ENCODE data around the gene COA5.
A peak's percentile ranks its signal among the peaks of the same experiment; 100 is the strongest.
"Not testable (repeated sequence)": the region's sequence is repeated elsewhere in the genome, so short reads cannot be mapped to it uniquely, and the experiment has no call there.

COA5 gene

GRCh38 chr2:98605076-98605475, 3.2 kb downstream of the COA5 start:
- no peak for DNase-seq

DNA sequence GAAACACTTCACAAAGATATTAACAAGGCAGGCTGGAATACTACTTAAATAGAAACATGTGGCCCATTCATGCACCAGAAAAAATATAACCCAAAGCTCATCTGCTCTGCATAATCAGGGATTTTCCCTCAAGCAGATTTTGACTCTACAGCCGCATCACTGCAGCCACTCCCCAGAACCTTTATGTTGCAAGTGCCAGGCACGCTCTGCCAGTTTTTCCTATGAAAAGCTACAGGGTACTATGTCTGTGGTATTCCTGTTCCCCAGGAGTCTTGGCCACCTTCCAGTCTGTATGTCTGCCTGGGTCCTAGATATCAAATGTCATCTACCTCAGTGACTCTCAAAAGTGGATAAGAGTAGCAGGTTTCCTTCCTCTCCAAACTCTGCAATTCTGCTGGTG, 3.8 kb downstream of the COA5 start:
- no peak for DNase-seq

- peak; percentile 4 for DNase-seq
These were observed 6.7 kb downstream of the COA5 start for GRCh38 chr2:98601532-98602132.

DNA sequence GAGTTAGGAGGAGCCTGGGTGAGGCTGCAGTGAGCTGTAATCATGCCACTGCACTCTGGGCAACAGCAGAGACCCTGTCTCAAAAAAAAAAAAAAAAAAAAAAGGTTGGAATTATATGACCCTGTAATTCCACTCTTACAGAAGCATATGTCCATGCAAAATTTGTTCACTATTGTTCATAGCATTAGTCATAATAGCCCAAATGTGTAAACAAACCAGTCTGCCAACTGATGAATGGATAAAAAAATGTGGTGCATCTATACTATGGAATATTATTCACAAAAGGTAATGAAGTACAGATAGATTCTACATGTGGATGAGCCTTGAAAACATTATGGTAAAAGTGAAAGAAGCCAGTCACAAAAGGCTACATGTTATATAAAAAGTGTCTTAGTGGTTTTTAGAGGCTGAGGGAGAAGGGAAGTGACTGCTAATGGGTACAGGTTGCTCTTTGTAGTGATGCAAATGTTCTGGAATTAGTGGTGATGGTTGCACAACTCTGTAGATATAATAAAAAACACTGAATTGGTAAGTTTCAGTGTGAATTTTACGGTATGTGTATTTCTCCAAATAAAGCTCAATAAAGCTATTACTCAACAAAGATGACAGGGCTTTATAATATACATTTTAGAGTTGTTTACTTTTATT, 9.4 kb downstream of the COA5 start:
- DNase-seq: no peak

DNA sequence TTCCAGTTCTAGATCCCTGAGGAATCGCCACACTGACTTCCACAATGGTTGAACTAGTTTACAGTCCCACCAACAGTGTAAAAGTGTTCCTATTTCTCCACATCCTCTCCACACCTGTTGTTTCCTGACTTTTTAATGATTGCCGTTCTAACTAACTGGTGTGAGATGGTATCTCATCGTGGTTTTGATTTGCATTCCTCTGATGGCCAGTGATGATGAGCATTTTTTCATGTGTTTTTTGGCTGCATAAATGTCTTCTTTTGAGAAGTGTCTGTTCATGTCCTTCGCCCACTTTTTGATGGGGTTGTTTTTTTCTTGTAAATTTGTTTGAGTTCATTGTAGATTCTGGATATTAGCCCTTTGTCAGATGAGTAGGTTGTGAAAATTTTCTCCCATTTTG, 13.6 kb downstream of the COA5 start:
- DNase-seq: not testable (repeated sequence)

DNA sequence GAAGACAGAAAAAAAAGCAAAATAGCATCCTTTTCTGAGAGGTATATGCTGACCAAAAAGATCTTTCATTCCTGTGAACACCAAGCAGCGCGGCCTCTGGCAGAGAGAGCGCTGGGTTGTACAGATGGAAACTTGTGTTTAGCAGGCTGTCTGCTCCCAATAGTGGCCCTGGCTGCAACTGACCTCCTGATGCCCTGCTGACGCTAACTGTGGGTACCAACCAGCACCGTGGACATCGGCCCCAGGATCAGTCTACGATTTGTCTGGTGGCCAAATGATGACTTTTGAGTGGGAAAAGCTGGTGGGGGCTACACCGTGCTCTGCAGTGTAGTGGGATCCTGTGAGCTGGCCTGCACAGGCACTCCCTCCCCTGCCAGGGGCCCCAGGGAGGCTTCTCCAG, 15.7 kb downstream of the COA5 start:
- no peak for DNase-seq

DNA sequence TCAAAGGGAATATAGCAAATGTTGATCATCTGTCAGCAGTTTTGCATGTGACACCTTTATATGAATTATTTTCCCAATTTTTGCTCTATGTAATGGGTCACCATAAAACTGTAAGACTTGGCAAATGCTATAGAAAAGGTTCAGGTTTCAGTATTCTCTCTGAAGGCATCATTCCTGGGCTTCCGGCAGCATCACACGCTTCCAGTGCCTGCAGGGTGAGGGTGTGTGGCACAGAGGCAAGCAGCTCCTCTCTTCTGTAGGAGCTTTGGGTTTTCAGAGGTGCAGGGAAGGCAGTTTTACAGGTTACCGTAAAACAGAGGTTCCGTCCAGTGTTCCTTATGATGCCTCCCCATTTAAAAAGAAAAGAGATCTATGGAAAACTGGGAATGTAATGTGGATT, 18.8 kb downstream of the COA5 start:
- DNase-seq: no peak

DNA sequence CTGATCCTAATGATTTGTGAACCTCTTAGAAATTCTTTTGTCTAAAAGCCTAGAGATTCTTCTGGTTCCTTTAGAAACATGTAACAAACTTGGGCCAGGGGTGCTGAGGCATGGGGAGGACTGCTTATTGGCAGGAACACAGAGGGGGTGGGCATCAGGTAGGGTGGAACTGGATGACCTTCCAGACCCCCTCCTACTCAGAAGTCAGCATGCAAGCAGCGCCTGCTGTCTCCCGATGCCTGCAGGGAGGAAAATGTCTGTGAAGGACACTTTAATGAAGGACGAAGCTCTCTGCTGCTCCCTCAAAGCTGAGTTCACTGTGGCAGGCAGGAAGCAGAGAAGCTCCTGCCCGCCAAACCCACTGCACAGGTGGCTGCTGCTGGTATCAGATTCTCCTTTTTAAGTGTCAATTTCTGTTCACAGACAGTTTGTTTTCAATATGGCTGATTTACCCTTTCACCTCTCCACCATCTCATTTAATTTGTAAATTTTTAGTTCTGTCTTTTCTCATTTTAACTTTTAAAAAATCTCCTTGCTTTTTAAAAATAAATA, 19.4 kb downstream of the COA5 start:
- DNase-seq: no peak

DNA sequence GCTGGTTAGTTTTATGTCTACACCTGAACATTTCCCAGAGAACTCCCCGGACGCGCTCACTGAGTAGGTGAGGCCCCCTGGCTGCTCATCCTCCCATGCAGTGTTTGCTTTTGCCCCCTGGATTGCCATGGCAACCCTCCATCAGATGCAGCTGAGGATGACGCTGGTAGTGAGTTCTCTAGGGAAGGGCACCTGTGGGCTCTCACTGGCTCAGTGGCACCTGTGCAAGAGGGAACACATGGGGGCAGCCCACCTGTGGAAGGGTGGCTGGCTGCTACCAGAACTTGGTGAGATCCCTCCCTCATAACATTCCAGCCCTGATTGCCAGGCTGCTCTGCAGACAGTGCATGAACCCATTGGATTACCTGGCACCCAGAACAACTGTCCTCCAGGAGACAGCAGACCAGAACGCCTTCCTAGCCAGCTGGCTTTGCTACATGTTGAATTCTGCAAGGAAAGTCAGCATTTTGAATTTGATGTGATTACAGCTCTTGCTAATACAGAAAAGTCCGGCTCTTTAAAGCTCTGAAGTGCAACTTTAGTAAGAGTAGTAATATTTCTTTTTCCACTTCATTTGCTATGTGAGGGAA, 21.7 kb downstream of the COA5 start:
- no peak for DNase-seq

GRCh38 chr2:98585386-98585785, 22.9 kb downstream of the COA5 start:
- no peak for DNase-seq

DNA sequence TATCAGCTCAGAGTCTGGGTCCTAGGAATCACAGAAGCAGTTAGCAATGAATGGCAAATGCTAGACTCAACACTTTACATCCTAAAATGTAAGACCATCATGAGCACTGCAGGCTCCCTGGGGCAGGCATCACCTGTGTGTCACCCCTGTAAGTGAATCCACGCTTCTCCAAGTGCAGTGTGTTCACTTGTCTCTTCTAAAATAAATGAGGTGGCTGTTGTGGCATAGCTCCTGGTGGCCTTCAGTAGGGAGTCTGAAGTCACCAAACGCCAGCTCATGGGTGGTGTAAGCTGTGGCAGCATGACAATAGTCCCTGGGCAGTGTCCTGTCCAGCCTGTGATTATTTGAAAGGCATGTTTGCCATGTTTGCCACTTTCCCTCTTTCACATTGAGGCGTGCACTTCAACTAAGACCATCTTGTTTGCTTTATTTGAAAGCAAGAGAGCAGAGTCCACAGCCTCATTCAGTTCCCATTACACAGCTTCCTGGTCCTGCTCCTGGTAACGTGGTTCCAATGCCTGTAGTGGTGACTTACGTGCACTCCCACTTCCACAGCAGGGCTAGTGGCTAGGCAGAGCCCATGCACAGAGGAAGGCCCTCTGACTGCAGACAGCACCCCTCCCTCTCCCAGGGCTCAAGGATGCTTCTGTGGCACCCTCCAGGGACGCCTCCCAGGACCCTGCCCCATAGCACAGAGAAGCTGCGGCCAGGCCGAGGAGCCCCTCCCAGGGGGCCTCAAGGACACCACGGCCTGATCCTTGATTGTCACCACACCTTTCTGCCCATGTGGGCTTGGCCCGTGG, 24.3 kb downstream of the COA5 start:
- no peak for DNase-seq

DNA sequence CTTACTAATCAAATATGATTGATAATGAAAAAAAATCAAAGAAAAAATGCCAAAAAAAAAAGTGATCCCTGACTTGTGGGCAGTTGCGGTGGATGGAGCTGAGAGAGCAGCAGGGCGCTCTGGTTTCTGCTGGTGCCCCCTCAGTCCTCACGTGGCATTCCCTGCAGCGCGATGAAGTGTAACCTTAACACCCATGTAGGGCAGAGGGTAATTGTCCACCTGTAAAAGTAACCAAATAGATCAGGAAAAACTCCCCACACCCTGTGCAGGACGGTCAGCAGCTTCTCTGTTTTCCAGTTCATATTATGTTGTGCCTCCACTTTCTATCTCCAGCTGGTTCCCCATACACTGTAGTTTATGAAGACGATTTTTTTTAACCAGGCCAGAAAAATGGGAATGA, 25.0 kb downstream of the COA5 start:
- DNase-seq: no peak

DNA sequence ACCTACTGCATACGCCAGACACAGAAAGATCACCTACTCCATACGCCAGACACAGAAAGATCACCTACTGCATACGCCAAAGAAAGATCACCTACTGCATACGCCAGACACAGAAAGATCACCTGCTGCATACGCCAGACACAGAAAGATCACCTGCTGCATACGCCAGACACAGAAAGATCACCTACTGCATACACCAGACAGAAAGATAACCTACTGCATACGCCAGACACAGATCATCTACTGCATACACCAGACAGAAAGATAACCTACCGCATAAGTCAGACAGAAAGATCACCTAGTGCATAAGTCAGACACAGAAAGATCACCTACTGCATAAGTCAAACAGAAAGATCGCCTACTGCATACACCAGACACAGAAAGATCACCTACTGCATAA, 25.8 kb downstream of the COA5 start:
- no peak for DNase-seq

DNA sequence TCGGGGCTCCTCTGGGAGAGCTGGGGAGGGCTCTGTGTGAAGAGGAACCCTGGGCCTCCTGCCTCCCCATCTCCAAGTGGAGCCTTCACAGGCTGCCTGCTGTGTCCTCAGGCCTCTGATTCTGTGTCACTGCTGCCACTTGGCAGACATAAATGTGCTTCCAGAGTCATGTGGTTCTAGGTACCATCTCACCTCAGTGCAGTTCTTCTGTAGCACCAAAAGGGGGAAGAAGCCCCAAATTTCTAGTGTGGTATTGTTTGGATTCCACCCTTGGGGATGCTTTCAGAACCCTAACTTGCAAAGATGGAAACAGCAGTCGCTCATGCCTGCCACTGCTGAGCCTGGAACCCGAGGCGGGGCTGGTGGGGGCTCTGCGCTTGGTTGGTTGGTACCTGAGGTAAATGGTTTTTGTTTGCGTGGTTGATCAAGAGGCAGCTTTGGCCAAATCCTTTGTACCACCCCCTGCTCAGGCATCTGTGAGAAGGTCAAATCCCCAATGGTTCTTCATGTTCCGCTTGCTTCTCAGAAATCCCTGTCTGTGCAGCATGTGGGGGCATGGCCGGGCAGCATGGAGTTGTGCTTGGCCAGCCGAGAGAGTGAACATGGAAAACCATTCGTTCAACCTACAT, 27.5 kb downstream of the COA5 start:
- no peak for DNase-seq

DNA sequence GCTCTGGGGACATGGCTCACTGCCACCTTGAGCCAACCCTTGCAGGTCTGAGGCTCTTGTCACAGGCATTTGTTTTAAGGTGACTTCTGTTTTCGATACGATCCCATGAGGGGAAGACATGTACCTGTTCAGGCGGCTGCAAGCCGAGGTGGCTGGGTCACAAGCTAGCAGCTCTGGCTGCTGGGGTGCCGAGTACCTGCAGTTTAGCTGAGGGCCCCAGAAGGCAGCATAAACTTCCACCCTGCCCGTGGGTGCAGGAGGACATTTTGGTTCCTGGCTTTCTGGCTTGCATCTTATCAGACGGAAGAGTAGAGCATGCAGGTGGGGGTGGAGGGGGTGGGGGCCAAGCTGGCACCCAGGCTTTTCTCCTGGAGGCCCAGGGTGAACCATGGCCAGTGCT, 28.4 kb downstream of the COA5 start:
- DNase-seq: no peak

DNA sequence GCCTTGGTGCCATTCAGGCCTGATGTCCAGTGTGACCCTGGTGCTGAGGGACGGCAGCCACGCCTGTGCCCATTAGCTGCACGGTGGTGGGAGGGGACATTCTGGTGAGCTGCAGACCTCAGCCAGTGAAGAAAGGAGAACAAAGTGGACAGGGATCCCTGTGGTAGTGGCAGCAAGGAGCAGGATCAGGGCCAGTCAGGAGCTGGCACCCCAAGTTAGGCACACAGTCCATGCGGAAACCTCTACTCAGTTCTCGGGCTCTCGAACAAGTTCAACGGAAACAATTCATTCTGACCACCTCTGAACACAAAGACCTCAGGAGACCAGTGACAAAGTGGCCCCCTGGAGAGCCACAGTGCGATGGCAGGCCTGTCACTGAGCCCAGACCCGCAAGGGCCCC, 30.1 kb downstream of the COA5 start:
- no peak for DNase-seq

DNA sequence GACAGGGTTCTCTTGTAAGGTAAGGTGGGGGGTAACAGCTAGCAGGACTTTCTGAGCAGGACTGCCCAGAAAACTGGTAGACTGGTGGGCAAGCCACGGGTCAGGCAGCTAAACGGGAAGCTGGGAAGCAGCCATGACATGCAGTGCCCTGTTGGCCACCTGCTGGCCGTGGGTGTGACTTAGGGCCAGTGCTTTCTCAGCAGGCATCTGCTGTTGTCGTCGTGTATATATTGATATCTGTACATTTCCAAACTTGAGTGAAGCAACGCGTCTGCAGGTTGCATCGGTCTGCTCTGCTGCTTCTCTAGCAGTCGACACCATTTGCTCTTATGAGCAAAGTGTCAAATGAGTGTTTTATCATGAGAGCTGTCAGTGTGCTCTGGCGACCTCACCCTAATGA, 31.0 kb downstream of the COA5 start:
- DNase-seq: no peak

- DNase-seq: no peak
These were observed 31.5 kb downstream of the COA5 start for GRCh38 chr2:98576666-98577312.

DNA sequence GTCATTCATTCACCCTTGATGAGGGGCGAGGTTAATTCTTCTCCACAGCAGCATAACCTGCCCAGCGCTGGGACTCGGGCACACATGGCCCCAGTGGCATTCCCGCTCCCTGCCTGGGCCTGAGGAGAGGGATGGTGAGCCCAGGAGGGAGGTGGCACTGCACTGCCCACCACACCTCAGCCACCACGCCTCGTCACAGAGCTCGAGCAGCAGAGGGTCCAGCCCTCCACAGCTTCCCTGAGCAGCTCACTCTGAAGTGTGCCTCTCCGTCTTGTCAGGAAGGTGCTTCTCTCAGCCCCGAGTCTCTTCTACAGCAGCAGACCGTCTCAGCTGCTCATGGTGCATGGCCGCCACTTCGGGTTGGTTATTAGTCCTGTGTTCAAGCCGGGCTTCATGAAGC, 34.9 kb downstream of the COA5 start:
- DNase-seq: no peak

DNA sequence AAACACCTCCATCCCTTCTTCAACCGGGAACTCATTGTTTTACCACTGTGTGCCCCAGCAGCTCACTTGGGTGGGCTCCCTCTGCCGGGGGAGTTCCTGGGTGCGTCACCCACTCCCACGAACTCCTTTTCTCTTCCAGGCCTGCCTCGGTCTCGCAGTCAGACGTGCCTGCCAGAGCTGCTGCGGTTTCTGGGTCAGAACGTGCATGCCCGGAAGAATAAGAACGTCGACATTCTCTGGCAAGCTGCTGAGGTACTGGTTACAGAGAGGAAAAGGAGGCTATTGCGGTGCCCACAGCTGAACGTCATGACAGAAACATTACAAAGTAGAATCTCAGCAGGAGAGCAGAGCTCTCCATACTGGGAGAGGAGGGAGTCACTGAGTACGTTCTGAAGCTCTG, 35.6 kb downstream of the COA5 start:
- DNase-seq: no peak

DNA sequence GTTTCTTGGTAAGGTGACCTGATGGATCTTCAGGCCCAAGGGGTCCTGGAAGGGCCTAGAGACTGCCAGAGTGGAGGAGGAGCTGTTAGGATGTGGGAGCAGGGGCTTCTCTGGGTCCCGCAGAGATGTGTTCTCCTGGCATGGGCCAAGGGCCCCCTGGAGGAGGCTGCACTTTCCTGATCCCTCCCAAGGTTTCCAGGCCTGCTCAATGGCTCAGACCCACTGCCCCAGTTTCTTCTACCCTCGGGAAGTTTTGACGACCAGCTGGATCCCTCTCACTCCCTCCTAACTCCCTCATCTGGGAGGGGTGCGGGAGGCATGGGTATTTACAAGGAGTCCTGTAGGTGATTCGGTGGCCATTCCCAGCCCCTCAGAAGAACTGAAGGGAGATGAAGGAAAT, 36.1 kb downstream of the COA5 start:
- DNase-seq: no peak

GRCh38 chr2:98571796-98572195, 36.5 kb downstream of the COA5 start:
- DNase-seq: no peak
